Non-pigmented ciliary epithelial cell (primary cell): ENCODE results near the gene SERPINB1.
"Not testable (repeated sequence)": the region's sequence is repeated elsewhere in the genome, so short reads cannot be mapped to it uniquely, and the experiment has no call there.

Experiments
- DNase-seq: peaks from one replicate; pipeline ENCODE4 v3.0.0-alpha.2; 2010; ENCODE audit warnings: low read depth

The SERPINB1 gene

GRCh38 chr6:2865694-2866151, 24.1 kb upstream of the SERPINB1 start:
- DNase-seq = no peak

GRCh38 chr6:2865270-2865669, 23.6 kb upstream of the SERPINB1 start:
- DNase-seq = no peak

DNA sequence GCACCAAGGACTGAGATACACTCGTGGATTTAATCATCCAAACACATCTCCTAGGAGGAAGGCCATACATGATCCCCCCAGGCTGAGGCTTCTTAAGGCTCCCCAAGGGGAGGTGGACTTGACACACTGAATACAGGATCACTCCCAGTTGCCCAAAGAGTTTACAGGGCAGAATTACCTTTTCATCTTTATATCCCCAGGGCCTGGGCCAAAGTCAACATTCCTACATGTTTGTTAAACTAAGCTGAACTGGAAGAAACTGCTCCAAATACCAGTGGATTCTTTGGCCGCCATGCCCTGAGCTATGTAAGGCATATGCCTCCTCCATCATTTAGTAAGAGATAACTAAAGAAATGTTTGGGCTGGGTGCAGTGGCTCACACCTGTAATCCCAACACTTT, 22.2 kb upstream of the SERPINB1 start:
- no peak for DNase-seq

DNA sequence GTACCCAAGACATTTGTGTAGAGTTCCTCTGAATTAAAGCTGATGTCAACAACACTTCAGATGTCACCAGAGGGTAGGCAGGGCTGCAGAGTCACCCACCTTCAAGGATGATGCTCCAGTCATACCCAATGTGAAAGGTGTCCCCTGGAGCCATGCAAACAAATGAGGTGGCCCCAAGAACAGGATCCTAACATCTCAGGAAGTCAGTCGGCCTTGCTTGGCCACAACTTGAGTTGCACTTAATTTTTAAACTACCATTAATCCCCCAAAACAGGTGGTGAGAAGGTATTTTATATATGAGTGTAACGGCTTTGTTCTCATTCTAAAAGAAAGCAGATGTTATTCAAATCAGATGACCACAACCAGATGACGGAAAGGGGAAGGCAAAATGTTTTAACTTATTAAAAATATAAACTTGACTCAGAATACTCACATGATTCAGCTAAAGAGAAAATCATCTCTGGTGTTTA, 21.1 kb upstream of the SERPINB1 start:
- DNase-seq = no peak

DNA sequence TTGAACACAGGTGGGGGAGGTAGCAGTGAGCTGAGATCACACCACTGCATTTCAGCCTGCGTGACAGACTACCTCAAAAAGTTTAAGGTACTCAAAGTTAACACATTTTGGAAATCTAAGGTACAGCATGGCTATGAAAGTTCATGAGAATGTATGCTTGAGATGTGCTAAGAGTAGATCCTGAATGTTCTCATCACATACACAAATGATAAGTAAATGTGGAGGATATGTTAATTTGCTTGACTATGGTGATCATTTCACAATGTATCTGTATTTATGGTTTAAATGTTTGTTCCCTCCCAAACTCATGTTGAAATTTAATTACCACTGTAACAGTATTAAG, 20.1 kb upstream of the SERPINB1 start:
- DNase-seq = no peak

DNA sequence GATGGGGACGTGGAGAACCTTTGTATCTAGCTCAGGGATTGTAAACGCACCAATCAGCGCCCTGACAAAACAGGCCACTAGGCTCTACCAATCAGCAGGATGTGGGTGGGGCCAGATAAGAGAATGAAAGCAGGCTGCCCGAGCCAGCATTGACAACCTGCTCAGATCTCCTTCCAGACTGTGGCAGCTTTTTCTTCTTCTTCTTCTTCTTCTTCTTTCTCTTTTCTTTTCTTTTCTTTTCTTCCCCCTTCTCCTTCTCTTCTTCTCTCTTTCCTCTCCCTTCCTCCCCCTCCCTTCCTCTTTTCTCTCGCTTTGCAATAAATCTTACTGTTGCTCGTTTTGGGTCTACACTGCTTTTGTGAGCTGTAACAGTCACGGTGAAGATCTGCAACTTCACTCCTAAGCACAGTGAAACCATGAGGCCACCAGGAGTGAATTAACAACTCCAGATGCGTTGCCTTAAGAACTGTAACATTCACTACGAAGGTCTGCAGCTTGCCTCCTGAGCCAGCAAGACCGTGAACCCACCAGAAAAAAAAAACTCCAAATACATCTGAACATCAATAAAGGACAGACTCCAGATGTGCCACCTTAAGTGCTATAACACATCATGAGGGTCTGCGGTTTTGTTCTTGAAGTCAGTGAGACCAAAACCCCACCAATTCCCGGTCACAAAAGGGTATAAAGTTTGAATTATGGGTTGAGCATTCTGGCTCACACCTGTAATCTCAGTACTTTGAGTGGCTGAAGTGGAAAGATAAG, 19.6 kb upstream of the SERPINB1 start:
- no peak for DNase-seq

- DNase-seq = not testable (repeated sequence)
Observed at GRCh38 chr6:2860706-2861059, 19.0 kb upstream of the SERPINB1 start.

DNA sequence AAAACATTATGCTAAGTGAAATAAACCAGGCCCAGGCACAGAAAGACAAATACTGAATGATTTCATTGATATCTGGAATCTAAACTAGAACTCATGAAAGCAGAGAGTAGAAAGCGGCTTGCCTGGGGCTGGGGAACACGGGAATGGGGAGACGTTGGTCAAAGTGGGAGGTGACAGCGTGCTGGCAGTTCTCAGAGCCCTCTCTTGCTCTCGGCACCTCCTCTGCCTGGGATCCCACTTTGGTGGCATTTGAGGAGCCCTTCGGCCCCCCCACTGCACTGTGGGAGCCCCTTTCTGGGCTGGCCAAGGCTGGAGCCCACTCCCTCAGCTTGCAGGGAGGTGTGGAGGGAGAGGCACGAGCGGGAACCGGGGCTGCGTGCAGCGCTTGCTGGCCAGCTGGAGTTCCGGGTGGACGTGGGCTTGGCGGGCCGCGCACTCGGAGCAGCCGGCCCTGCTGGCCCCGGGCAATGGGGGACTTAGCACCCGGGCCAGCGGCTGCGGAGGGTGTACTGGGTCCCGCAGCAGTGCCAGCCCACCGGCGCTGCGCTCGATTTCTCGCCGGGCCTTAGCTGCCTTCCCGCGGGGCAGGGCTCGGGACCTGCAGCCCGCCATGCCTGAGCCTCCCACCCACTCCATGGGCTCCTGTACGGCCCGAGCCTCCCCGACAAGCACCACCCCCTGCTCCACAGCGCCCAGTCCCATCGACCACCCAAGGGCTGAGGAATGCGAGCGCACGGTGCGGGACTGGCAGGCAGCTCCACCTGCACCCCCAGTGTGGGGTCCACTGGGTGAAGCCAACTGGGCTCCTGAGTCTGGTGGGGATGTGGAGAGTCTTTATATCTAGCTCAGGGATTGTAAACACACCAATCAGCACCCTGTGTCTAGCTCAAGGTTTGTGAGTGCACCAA, 18.4 kb upstream of the SERPINB1 start:
- DNase-seq = not testable (repeated sequence)

DNA sequence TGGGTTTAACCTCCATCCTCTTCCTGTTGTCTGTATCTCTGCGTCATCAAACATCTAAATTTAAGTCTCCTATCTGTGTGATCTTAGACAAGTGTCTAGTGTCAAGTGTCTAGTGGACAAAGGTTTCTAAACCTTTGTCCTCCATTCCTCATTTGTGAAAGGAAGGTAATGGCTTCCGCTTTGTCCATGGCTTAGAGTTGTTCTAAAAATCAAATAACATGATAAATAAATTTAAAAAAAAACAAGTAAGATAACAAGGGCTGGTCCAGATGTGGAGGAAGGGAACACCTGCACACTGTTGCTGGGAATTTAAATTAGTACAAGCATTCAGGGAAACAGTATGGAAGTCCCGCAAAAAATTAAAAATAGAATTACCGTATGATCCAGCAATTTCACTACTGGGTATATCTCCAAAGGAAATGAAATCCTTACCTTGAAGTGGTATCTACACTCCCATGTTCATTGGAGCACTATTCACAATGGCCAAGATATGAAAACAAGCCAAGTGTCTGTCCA, 17.6 kb upstream of the SERPINB1 start:
- no peak for DNase-seq

GRCh38 chr6:2857580-2858337, 16.1 kb upstream of the SERPINB1 start:
- DNase-seq = no peak

DNA sequence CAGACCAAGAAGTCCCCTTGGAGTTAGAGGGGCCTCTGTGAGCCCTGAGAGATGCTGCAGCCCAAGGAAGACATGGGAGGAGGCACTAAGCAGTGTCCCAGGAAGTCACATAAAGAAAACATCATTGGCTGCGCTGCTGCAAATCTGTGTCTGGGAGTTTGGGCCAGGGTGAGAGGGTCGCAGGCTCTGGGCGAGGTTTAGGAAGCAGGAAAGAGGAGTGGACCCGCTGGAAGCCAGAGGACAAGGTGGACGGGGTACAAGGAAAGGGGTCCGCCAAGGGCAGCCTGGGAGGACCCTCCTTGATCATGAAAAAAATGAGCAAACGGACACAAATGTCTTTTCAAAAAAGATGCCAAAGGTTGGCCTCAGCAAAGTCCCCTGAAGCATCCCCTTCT, 15.5 kb upstream of the SERPINB1 start:
- DNase-seq = no peak

DNA sequence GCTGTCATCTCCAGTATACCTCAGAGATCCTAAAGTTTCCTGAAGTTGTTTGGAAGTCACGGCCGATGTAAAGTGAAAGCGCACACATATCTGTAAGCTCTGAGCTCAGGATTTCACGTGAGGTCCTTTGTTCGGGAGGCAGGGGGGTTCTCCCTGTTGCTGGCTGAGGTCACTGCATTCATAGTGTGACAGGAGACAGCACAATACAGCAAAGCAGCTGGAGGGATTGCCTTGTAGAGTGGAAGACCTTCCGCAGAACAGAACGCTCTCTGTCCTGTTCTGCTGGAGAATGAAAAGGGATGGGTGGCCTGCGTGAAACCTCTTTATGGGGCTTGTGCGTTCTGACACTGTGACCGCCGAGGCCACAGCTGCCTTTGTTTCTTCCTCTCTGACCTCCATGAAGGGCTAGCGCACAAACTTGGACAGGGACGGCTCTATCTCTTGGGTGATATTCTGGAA, 13.4 kb upstream of the SERPINB1 start:
- DNase-seq = no peak

- DNase-seq = no peak
Observed at GRCh38 chr6:2854396-2854982, 12.8 kb upstream of the SERPINB1 start.

- no peak for DNase-seq
Observed at GRCh38 chr6:2853769-2854395, 12.2 kb upstream of the SERPINB1 start.

GRCh38 chr6:2853378-2853768, 11.7 kb upstream of the SERPINB1 start:
- not testable (repeated sequence) for DNase-seq

GRCh38 chr6:2852921-2853322, 11.3 kb upstream of the SERPINB1 start:
- no peak for DNase-seq

- DNase-seq = no peak
Observed at GRCh38 chr6:2852514-2852855, 10.8 kb upstream of the SERPINB1 start.

DNA sequence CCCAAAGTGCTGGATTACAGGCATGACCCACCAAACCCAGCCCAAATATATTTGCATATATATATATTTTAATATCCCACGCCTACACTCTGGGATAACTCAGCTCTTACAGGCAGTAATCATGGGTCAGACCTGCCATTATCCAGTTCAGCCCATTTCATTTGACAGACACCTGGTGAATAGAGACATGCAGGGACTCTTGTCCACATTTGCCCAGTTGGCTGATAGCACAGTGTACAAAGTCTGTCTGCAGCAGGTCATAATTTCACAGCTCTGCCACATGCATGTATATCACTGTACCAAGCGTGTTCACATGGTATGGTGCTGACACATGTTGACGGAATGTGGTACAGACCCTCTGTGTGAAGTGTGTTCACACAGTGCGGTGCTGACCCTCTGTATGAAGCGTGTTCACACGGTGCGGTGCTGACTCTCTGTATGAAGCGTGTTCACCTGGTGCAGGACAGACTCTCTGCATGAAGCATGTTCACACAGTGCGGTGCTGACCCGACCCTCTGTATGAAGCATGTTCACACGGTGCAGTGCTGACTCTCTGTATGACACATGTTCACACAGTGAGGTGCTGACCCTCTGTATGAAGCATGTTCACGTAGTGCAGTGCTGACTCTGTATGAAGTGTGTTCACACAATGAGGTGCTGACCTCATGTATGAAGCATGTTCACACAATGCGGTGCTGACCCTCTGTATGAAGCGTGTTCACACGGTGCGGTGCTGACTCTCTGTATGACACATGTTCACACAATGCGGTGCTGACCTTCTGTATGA, 10.3 kb upstream of the SERPINB1 start:
- DNase-seq = no peak

GRCh38 chr6:2850538-2851113, 9.0 kb upstream of the SERPINB1 start:
- no peak for DNase-seq

GRCh38 chr6:2848851-2849250, 7.2 kb upstream of the SERPINB1 start:
- no peak for DNase-seq
